Upper lobe of left lung (tissue), 6 donors: ENCODE results near the gene CHST8. TPM values are rescaled to one million over a fixed set of nuclear protein-coding genes. Genes with fewer than 3 reads are reported as not detected.

Experiments used
- ATAC-seq, 2 donors: fragments of 200-7000 bp; cut with Tn5 transposase; one replicate each; pipeline ENCODE4 v1.9.1; 2022; ENCODE audit warnings: mild to moderate bottlenecking in 2 of 2, moderate library complexity in 2 of 2; ENCODE audit not compliant: low FRiP score in 2 of 2
- DNase-seq, 2 donors: peaks; one replicate each; pipeline ENCODE4 v3.0.0-alpha.2; 2019 to 2020
- H3K27ac ChIP-seq, 4 donors: fragments of 200-600 bp; sonication (generic); one replicate each; pipeline ENCODE4 v1.5.1; 2016 to 2019
- H3K27me3 ChIP-seq, 4 donors: fragments of 200-600 bp; sonication (generic); one replicate each; pipeline ENCODE4 v1.5.1; 2017 to 2019
- H3K36me3 ChIP-seq, 4 donors: fragments of 200-600 bp; sonication (generic); one replicate each; pipeline ENCODE4 v1.5.1; 2016 to 2019
- H3K4me1 ChIP-seq, 4 donors: fragments of 200-600 bp; sonication (generic); one replicate each; pipeline ENCODE4 v1.5.1; 2018 to 2019
- H3K4me3 ChIP-seq, 4 donors: fragments of 200-600 bp; sonication (generic); one replicate each; pipeline ENCODE4 v1.5.1; 2017 to 2019; ENCODE audit warnings: mild to moderate bottlenecking in 2 of 4, moderate library complexity in 1 of 4
- H3K9me3 ChIP-seq, 4 donors: fragments of 200-600 bp; sonication (generic); one replicate each; pipeline ENCODE4 v1.5.1; 2018 to 2019
- EP300 ChIP-seq, 4 donors: sonication (generic); formaldehyde crosslinking; IDR thresholded peaks; one replicate each; pipeline ENCODE4 v1.5.1; 2017; ENCODE audit warnings: antibody characterized with exemption in 4 of 4, control low read depth in 2 of 4
- POLR2A ChIP-seq, 4 donors: fragments of 450-650 bp; IDR thresholded peaks; one replicate each; pipeline ENCODE4 v1.5.1; 2016 to 2017; ENCODE audit warnings: antibody characterized with exemption in 4 of 4, mild to moderate bottlenecking in 2 of 4
- POLR2AphosphoS5 ChIP-seq, 2 donors: sonication (generic); formaldehyde crosslinking; IDR thresholded peaks; one replicate each; pipeline ENCODE4 v1.5.1; 2017; ENCODE audit warnings: antibody characterized with exemption in 2 of 2
- WGBS, 2 donors: methylation state at CpG; one replicate each; pipeline ENCODE4 v1.1.5; 2017 to 2018; 5-methylcytosine and 5-hydroxymethylcytosine counted together
- total RNA-seq, 6 donors: library from RNA; depleted of rRNA in 4 of 6; stranded (reverse); fragments of >200 nt in 4 of 6; gene quantifications; one replicate each; pipeline versions ENCODE4 v1.1.0 to v1.2.1, GENCODE V29; 2016 to 2021
- TF ChIP-seq, protein P1 (sequence below), 6 experiments: fragments of 450-650 bp in 4 of 6; fragments of 200-600 bp in 2 of 6; sonication (generic) in 2 of 6; IDR thresholded peaks; one replicate each; pipeline ENCODE4 v1.5.1; 2016 to 2019; ENCODE audit warnings: antibody characterized with exemption in 6 of 6
- donor health status: DM: no; HTN: no; CAD: no; lungs with moderate emphysema.
- donor health status: DM: no; HTN: yes; CAD: no; lungs with severe emphysema.

Gene CHST8
- total RNA-seq, 6 donors from 2014 or later = 0.46 to 3.1 (median 0.72) TPM; not detected in 2

DNA sequence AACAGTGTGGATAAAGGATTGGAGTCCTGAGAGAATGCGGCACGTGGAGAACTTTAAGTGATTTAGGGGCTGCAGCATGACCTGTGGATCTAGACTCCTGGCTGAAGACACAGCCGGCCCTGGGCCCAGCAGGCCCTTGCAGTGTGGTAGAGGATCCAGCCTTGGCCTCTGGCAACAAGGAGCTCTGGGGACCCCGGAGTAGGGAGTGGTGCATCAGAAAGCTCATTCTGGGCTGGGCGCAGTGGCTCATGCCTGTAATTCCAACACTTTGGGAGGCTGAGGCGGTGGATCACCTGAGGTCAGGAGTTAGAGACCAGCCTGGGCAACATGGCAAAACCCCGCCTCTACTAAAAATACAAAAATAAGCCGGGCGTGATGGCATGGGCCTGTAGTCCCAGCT lies 76.0 kb downstream of the CHST8 start:
- no peak for ATAC-seq
- no peaks in the 10 kb centered on the region for H3K4me1 ChIP-seq
- DNase-seq = no peak
- H3K9me3 ChIP-seq = no peaks in the 10 kb centered on the region
- 88 to 94% methylated on average over 8 to 9 of the region's 9 CpGs for WGBS, 2 donors
- H3K36me3 ChIP-seq = no peaks in the 10 kb centered on the region
- no peaks in the 10 kb centered on the region for H3K27me3 ChIP-seq
- no peak overlapping the region for H3K27ac ChIP-seq
- no peak overlapping the region for H3K4me3 ChIP-seq
- no peak for TF ChIP-seq POLR2AphosphoS5 (IDR thresholded peaks at IDR 0.05)
- TF ChIP-seq POLR2A (IDR thresholded peaks at IDR 0.05) = no peak
- TF ChIP-seq, protein P1, sequence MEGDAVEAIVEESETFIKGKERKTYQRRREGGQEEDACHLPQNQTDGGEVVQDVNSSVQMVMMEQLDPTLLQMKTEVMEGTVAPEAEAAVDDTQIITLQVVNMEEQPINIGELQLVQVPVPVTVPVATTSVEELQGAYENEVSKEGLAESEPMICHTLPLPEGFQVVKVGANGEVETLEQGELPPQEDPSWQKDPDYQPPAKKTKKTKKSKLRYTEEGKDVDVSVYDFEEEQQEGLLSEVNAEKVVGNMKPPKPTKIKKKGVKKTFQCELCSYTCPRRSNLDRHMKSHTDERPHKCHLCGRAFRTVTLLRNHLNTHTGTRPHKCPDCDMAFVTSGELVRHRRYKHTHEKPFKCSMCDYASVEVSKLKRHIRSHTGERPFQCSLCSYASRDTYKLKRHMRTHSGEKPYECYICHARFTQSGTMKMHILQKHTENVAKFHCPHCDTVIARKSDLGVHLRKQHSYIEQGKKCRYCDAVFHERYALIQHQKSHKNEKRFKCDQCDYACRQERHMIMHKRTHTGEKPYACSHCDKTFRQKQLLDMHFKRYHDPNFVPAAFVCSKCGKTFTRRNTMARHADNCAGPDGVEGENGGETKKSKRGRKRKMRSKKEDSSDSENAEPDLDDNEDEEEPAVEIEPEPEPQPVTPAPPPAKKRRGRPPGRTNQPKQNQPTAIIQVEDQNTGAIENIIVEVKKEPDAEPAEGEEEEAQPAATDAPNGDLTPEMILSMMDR (IDR thresholded peaks at IDR 0.05) = no peak
- no peak for TF ChIP-seq EP300 (IDR thresholded peaks at IDR 0.05)

DNA sequence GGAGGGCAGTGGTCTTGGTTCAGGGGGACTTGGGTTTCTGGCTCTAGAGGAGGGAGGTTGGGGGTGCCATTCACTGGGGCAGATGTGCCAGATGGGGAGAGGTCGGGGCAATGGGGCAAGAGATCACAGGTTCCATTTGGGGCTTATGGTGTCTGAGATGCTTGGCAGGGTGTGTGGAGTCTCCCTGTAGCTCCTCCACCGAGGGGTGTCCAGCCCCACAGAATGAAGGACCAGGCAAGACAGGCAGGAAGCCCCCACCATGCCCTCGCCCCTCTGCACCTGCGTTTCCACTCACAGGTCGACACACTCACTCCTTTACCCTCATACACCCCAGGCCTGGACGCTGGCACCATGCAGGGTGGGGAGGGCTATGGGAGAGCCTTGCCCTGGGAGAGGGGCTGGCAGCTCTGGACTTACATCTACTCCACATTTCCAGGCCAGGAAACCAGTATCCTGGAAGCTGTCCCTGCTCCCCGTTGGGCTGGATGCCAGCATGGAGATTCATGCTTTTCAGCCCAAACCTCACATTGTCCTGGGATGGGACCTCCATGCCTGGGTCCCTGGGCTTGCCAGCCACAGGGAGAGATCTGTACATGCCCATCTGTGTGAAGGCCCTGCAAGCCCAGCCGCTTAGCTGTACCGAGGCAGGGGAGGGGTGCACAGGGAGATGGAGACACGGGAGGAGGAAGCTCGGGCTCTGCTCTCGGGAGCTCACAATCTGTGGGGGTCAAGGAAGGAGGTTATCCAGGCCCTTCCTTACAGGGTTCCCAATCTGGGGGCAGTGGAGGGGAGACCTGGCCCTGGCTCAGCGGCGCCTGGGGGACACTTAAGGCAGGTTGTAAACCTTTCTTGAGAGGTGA lies 77.1 kb downstream of the CHST8 start:
- TF ChIP-seq EP300 (IDR thresholded peaks at IDR 0.05) = no peak
- TF ChIP-seq POLR2A (IDR thresholded peaks at IDR 0.05) = no peak
- TF ChIP-seq, protein P1 (IDR thresholded peaks at IDR 0.05) = no peak
- no peak for TF ChIP-seq POLR2AphosphoS5 (IDR thresholded peaks at IDR 0.05)
- 65 to 71% methylated on average over 12 to 13 of the region's 14 CpGs for WGBS, 2 donors
- ATAC-seq (no peak), DNase-seq (peak in 1 of 2 donors; percentile 22)
- no peaks in the 10 kb centered on the region for H3K27me3 ChIP-seq
- no peaks in the 10 kb centered on the region for H3K4me1 ChIP-seq
- H3K9me3 ChIP-seq = no peaks in the 10 kb centered on the region
- H3K27ac ChIP-seq = no peak overlapping the region
- no peak overlapping the region for H3K4me3 ChIP-seq
- H3K36me3 ChIP-seq = no peaks in the 10 kb centered on the region

DNA sequence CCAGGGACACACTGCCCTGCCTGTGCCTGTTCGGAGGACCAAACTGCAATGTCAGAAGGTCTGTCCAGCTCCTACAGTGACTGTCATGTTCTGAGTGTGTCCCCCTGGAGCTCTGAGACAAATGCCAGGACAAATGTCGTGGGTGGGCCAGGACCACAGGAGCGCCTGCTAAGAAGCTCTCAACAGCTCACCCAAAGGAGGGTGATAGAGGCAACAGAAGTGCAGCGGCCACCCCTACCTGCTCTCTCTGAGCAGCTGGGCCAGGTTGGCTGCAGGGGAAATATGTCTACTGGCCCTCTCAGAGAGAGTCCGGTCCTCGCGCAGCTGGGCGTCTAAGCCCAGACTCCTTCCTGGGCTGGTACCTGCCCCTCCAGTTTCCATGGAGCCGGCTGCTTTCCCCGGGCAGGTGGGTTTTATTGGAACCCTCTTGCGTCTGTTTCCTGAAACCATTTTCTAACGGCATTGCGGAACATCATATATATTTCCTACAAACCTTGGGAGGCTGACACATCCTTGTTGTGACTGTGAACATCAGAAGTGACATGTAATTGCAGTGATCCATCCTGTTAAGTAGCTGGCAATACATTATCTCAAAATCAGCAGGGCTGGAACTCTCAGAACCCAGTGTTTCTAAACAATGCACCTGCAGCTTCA lies 78.1 kb downstream of the CHST8 start:
- 87% methylated on average over 9 to 10 of the region's 13 CpGs for WGBS, 2 donors
- Histone ChIP-seq H3K4me3 (no peak overlapping the region), H3K36me3 (no peaks in the 10 kb centered on the region), H3K9me3 (no peaks in the 10 kb centered on the region), H3K4me1 (no peaks in the 10 kb centered on the region), H3K27ac (no peak overlapping the region), H3K27me3 (no peaks in the 10 kb centered on the region)
- DNase-seq (peak in 1 of 2 donors; percentile 38), ATAC-seq (no peak)
- TF ChIP-seq EP300 (IDR thresholded peaks at IDR 0.05) = no peak
- TF ChIP-seq, protein P1 (IDR thresholded peaks at IDR 0.05) = no peak
- TF ChIP-seq POLR2AphosphoS5 (IDR thresholded peaks at IDR 0.05) = no peak

DNA sequence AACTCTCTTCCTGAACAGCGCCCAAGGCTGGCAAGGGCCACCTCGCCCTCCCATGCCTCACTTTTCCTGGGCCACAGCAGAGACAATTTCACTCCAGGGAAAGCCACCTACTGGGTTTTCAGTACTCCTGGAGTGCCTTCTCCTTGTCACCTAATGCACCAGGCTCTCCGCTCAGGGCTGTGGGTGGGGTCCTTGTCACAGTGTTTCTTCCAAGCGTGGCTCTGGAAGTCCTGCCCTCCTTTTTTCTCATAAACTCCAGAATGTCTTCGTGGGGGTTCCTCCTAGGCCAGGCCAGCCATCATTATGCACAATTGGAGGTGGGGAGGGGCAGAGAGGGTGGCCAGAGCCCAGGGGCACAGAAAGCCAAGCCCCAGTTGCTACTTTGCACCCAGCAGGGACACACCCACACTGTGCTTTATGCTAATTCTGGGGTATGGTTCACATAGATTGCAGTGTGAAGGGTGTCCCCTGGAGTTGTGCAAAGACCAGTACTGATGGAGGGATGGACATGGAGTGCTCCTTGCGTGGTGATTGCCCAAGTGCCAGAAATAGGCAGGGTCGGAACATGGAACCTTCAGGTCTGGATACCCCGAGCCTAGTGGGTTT lies 78.8 kb downstream of the CHST8 start:
- Histone ChIP-seq H3K4me3 (no peak overlapping the region), H3K4me1 (no peaks in the 10 kb centered on the region), H3K36me3 (no peaks in the 10 kb centered on the region), H3K27me3 (no peaks in the 10 kb centered on the region), H3K27ac (no peak overlapping the region), H3K9me3 (no peaks in the 10 kb centered on the region)
- WGBS, 2 donors = 72 to 75% methylated on average over 8 of the region's 8 CpGs
- DNase-seq = no peak
- ATAC-seq = no peak
- no peak for TF ChIP-seq EP300 (IDR thresholded peaks at IDR 0.05)
- TF ChIP-seq, protein P1 (IDR thresholded peaks at IDR 0.05) = no peak
- TF ChIP-seq POLR2A (IDR thresholded peaks at IDR 0.05) = no peak
- no peak for TF ChIP-seq POLR2AphosphoS5 (IDR thresholded peaks at IDR 0.05)
